HEK293 (cell line): ENCODE results near the gene CCBE1.

Source experiments
- CTCF ChIA-PET: fragments of 350-600 bp; formaldehyde crosslinking; extraction: SDS; loops from one replicate; lab custom pipeline; 2021; ENCODE audit warnings: antibody characterized with exemption; lab: Yijun Ruan, JAX
- POLR2A ChIA-PET: fragments of 300-600 bp; formaldehyde crosslinking; extraction: SDS; loops from one replicate; lab custom pipeline; 2020; ENCODE audit warnings: antibody characterized with exemption, inconsistent platforms; lab: Yijun Ruan, JAX
- H3K27ac ChIP-seq: fragments of 200-500 bp; sonication (Bioruptor generic); 2 replicates; pipeline ENCODE4 v1.5.1; 2014; ENCODE audit warnings: low read depth, low read length, control low read depth, inconsistent platforms; ENCODE audit errors: extremely low read depth
- H3K36me3 ChIP-seq, 2 experiments: fragments of 200-500 bp in 1 of 2; sonication (Bioruptor generic) in 1 of 2; 1 replicate in 1 of 2; 2 replicates in 1 of 2; pipeline ENCODE4 v1.5.1; 2014 to 2017; ENCODE audit warnings: inconsistent platforms in 2 of 2, low read length in 2 of 2; ENCODE audit not compliant: control insufficient read depth in 2 of 2, insufficient read depth in 1 of 2
- H3K4me1 ChIP-seq: fragments of 200-500 bp; sonication (Bioruptor generic); 2 replicates; pipeline ENCODE4 v1.5.1; 2014; ENCODE audit warnings: mild to moderate bottlenecking, low read length, inconsistent platforms; ENCODE audit not compliant: control insufficient read depth, insufficient read depth
- H3K4me3 ChIP-seq: 2 replicates; pipeline ENCODE4 v1.5.1; 2011; ENCODE audit warnings: low read depth, mild to moderate bottlenecking, control low read depth, low read length, moderate library complexity
- H3K9me3 ChIP-seq: fragments of 200-500 bp; sonication (Bioruptor generic); 2 replicates; pipeline ENCODE4 v1.5.1; 2014; ENCODE audit warnings: low read depth, low read length, inconsistent platforms; ENCODE audit not compliant: control insufficient read depth, insufficient read depth
- BCL11A ChIP-seq: fragments of 450-650 bp; formaldehyde crosslinking; IDR thresholded peaks from 2 replicates; pipeline ENCODE4 v1.5.1; 2016; ENCODE audit warnings: low read depth, missing biosample characterization, missing genetic modification characterization
- CTCF ChIP-seq: fragments of 450-650 bp; formaldehyde crosslinking; IDR thresholded peaks from 2 replicates; pipeline ENCODE4 v1.5.1; 2016; ENCODE audit warnings: missing biosample characterization, missing genetic modification characterization
- GFI1B ChIP-seq: fragments of 450-650 bp; formaldehyde crosslinking; IDR thresholded peaks from 2 replicates; pipeline ENCODE4 v1.5.1; 2016; ENCODE audit warnings: missing biosample characterization, missing genetic modification characterization
- HOXD13 ChIP-seq: sonication (generic); formaldehyde crosslinking; IDR thresholded peaks from 2 replicates; pipeline ENCODE4 v1.8.0; 2022; ENCODE audit warnings: missing genetic modification reagents, borderline replicate concordance
- ZBTB11 ChIP-seq: fragments of 450-650 bp; formaldehyde crosslinking; conservative IDR thresholded peaks from 2 replicates; pipeline ENCODE4 v1.5.1; 2016; ENCODE audit warnings: low read depth, missing biosample characterization, missing genetic modification characterization
- ZNF174 ChIP-seq: fragments of 450-650 bp; formaldehyde crosslinking; IDR thresholded peaks from 2 replicates; pipeline ENCODE4 v1.5.0; 2017; ENCODE audit warnings: missing biosample characterization, mild to moderate bottlenecking, missing genetic modification characterization
- ZNF239 ChIP-seq: fragments of 450-650 bp; formaldehyde crosslinking; IDR thresholded peaks from 2 replicates; pipeline ENCODE4 v1.5.1; 2016; ENCODE audit warnings: missing biosample characterization, missing genetic modification characterization
- ZNF248 ChIP-seq: fragments of 450-650 bp; formaldehyde crosslinking; IDR thresholded peaks from 2 replicates; pipeline ENCODE4 v1.5.1; 2017; ENCODE audit warnings: missing biosample characterization, missing genetic modification characterization
- ZNF518A ChIP-seq: fragments of 450-650 bp; formaldehyde crosslinking; conservative IDR thresholded peaks from 2 replicates; pipeline ENCODE4 v1.5.1; 2016; ENCODE audit warnings: low read depth, missing biosample characterization, missing genetic modification characterization
- ZNF580 ChIP-seq: fragments of 450-650 bp; formaldehyde crosslinking; IDR thresholded peaks from 2 replicates; pipeline ENCODE4 v1.5.1; 2016; ENCODE audit warnings: missing biosample characterization, missing genetic modification characterization
- ZNF623 ChIP-seq: fragments of 450-650 bp; formaldehyde crosslinking; IDR thresholded peaks from 2 replicates; pipeline ENCODE4 v1.5.1; 2016; ENCODE audit warnings: missing biosample characterization, missing genetic modification characterization
- ZNF654 ChIP-seq: fragments of 450-650 bp; formaldehyde crosslinking; IDR thresholded peaks from 2 replicates; pipeline ENCODE4 v1.5.1; 2016; ENCODE audit warnings: low read depth, missing biosample characterization, missing genetic modification characterization
- ZNF768 ChIP-seq: fragments of 450-650 bp; formaldehyde crosslinking; IDR thresholded peaks from 2 replicates; pipeline ENCODE4 v1.5.1; 2018; ENCODE audit warnings: missing biosample characterization, mild to moderate bottlenecking, missing genetic modification characterization
- ZNF837 ChIP-seq: fragments of 450-650 bp; formaldehyde crosslinking; IDR thresholded peaks from 2 replicates; pipeline ENCODE4 v1.5.1; 2016; ENCODE audit warnings: missing biosample characterization, missing genetic modification characterization

CCBE1 gene

GRCh38 chr18:59744271-59744721 lies 47.1 kb upstream of the CCBE1 start:
- Histone ChIP-seq H3K9me3 (no peaks in the 10 kb centered on the region), H3K4me3 (no peak overlapping the region), H3K36me3 (no peaks in the 10 kb centered on the region), H3K4me1 (no peaks in the 10 kb centered on the region), H3K27ac (no peak overlapping the region)
- POLR2A ChIA-PET = no interaction called here
- CTCF ChIA-PET = interaction anchor here (1.1 to 1.5 kb wide), 2 partner anchors 47 to 79 kb away, joined by 4 read pairs; partner anchors contain the start of gene CCBE1
- no peak for TF ChIP-seq ZBTB11 (tag by site-specific recombination)
- no peak for TF ChIP-seq BCL11A
- no peak for TF ChIP-seq ZNF518A (tag by site-specific recombination)
- TF ChIP-seq ZNF239 (tag by site-specific recombination) = no peak
- TF ChIP-seq GFI1B (tag by site-specific recombination) = no peak
- no peak for TF ChIP-seq ZNF580 (tag by site-specific recombination)
- no peak for TF ChIP-seq ZNF837 (tag by site-specific recombination)
- no peak for TF ChIP-seq ZNF768 (tag by site-specific recombination)
- TF ChIP-seq ZNF174 (tag by site-specific recombination) = no peak
- no peak for TF ChIP-seq ZNF623 (tag by site-specific recombination)
- TF ChIP-seq ZNF654 (tag by site-specific recombination) = no peak

- H3K4me3 ChIP-seq = no peak overlapping the region
- H3K4me1 ChIP-seq = no peaks in the 10 kb centered on the region
- ChIA-PET POLR2A (no interaction called here), CTCF (interaction anchor here (1.1 to 1.5 kb wide), 2 partner anchors 46 to 80 kb away, joined by 4 read pairs; partner anchors contain the start of gene CCBE1)
- no peaks in the 10 kb centered on the region for H3K9me3 ChIP-seq
- TF ChIP-seq ZNF248 = no peak
- TF ChIP-seq HOXD13 (CRISPR knock-in tag) = no peak
- TF ChIP-seq CTCF (tag by site-specific recombination) = no peak
- TF ChIP-seq, all 188 proteins: peak for 0
- Histone ChIP-seq H3K27ac (no peak overlapping the region), H3K36me3 (no peaks in the 10 kb centered on the region)
These were observed 46.3 kb upstream of the CCBE1 start for GRCh38 chr18:59743566-59743965.
